Lower leg skin (tissue), 3 donors: ENCODE measurements around the gene VPS33A.

Experiments used
- CTCF ChIP-seq, 3 donors: fragments of 450-650 bp; IDR thresholded peaks; one replicate each; pipeline ENCODE4 v1.5.1; 2016; ENCODE audit warnings: antibody characterized with exemption in 3 of 3, mild to moderate bottlenecking in 3 of 3, moderate library complexity in 2 of 3
- POLR2A ChIP-seq, 2 donors: fragments of 450-650 bp; IDR thresholded peaks; one replicate each; pipeline ENCODE4 v1.6.1; 2016 to 2017; ENCODE audit warnings: antibody characterized with exemption in 2 of 2, mild to moderate bottlenecking in 1 of 2, moderate library complexity in 1 of 2

DNA sequence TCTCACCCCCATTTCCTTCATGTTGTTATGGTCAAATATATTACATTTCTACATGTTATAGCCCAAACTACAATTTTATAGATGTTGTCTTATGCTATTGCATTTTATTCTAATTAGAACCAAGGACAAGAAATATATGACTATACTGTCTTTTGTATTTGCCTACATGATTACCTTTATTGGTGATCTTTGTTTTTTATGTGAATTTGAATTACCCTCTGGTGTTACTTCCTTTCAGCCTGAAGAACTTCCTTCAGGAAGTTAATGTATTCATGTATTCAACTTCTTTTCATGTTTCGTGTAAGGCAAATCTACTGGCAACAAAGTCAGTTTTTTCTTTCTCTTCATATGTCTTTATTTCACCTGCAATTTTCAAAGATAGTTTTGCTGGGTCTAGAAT, 71.5 kb downstream of the VPS33A start:
- TF ChIP-seq CTCF (IDR thresholded peaks at IDR 0.05) (no peak), POLR2A (IDR thresholded peaks at IDR 0.05) (no peak)
